ENCODE measurements around the gene FAM20A.

Gene FAM20A

GRCh38 chr17:68605914-68606313 lies 4.7 kb upstream of the FAM20A start (continued):
- TF ChIP-seq GLI4 (tag by site-specific recombination; IDR thresholded peaks at IDR 0.05) (no peak), ZNF114 (tag by site-specific recombination; IDR thresholded peaks at IDR 0.05) (no peak), IKZF3 (tag by site-specific recombination; IDR thresholded peaks at IDR 0.05) (no peak), ZNF692 (tag by site-specific recombination; IDR thresholded peaks at IDR 0.05) (no peak), HOXD13 (CRISPR knock-in tag; IDR thresholded peaks at IDR 0.05; ENCODE audit: borderline replicate concordance) (no peak)

GRCh38 chr17:68603656-68604055 lies 2.5 kb upstream of the FAM20A start:
- no peak for TF ChIP-seq HOXD13 (CRISPR knock-in tag; IDR thresholded peaks at IDR 0.05; ENCODE audit: borderline replicate concordance)
- no peak for TF ChIP-seq ELK4 (IDR thresholded peaks at IDR 0.05; ENCODE audit: borderline replicate concordance, low read depth, low read length)
- no peak for TF ChIP-seq ZNF121 (tag by site-specific recombination; IDR thresholded peaks at IDR 0.05)
- no peak for TF ChIP-seq IKZF3 (tag by site-specific recombination; IDR thresholded peaks at IDR 0.05)
- TF ChIP-seq ZNF16 (tag by site-specific recombination; IDR thresholded peaks at IDR 0.05; ENCODE audit: low read depth): no peak
- TF ChIP-seq, protein P1, sequence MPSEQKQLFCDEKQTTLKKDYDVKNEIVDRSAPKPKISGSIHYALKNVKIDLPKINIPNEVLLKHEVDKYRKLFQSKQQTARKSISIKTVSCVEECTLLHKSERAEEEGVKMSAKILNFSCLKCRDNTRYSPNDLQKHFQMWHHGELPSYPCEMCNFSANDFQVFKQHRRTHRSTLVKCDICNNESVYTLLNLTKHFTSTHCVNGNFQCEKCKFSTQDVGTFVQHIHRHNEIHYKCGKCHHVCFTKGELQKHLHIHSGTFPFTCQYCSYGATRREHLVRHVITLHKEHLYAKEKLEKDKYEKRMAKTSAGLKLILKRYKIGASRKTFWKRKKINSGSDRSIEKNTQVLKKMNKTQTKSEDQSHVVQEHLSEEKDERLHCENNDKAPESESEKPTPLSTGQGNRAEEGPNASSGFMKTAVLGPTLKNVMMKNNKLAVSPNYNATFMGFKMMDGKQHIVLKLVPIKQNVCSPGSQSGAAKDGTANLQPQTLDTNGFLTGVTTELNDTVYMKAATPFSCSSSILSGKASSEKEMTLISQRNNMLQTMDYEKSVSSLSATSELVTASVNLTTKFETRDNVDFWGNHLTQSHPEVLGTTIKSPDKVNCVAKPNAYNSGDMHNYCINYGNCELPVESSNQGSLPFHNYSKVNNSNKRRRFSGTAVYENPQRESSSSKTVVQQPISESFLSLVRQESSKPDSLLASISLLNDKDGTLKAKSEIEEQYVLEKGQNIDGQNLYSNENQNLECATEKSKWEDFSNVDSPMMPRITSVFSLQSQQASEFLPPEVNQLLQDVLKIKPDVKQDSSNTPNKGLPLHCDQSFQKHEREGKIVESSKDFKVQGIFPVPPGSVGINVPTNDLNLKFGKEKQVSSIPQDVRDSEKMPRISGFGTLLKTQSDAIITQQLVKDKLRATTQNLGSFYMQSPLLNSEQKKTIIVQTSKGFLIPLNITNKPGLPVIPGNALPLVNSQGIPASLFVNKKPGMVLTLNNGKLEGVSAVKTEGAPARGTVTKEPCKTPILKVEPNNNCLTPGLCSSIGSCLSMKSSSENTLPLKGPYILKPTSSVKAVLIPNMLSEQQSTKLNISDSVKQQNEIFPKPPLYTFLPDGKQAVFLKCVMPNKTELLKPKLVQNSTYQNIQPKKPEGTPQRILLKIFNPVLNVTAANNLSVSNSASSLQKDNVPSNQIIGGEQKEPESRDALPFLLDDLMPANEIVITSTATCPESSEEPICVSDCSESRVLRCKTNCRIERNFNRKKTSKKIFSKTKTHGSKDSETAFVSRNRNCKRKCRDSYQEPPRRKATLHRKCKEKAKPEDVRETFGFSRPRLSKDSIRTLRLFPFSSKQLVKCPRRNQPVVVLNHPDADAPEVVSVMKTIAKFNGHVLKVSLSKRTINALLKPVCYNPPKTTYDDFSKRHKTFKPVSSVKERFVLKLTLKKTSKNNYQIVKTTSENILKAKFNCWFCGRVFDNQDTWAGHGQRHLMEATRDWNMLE (tag by site-specific recombination; conservative IDR thresholded peaks at IDR 0.05; ENCODE audit: low read depth): no peak
- no peak for TF ChIP-seq ZXDB (tag by site-specific recombination; IDR thresholded peaks at IDR 0.05)
- no peak for TF ChIP-seq ZNF837 (tag by site-specific recombination; IDR thresholded peaks at IDR 0.05)
- TF ChIP-seq ZNF214 (tag by site-specific recombination; IDR thresholded peaks at IDR 0.05; ENCODE audit: borderline replicate concordance): no peak
- TF ChIP-seq ZSCAN30 (tag by site-specific recombination; IDR thresholded peaks at IDR 0.05): no peak
- TF ChIP-seq ZFP37 (tag by site-specific recombination; IDR thresholded peaks at IDR 0.05): no peak
- TF ChIP-seq KLF9 (tag by site-specific recombination; IDR thresholded peaks at IDR 0.05; ENCODE audit: low read depth): no peak
- TF ChIP-seq, protein P2, sequence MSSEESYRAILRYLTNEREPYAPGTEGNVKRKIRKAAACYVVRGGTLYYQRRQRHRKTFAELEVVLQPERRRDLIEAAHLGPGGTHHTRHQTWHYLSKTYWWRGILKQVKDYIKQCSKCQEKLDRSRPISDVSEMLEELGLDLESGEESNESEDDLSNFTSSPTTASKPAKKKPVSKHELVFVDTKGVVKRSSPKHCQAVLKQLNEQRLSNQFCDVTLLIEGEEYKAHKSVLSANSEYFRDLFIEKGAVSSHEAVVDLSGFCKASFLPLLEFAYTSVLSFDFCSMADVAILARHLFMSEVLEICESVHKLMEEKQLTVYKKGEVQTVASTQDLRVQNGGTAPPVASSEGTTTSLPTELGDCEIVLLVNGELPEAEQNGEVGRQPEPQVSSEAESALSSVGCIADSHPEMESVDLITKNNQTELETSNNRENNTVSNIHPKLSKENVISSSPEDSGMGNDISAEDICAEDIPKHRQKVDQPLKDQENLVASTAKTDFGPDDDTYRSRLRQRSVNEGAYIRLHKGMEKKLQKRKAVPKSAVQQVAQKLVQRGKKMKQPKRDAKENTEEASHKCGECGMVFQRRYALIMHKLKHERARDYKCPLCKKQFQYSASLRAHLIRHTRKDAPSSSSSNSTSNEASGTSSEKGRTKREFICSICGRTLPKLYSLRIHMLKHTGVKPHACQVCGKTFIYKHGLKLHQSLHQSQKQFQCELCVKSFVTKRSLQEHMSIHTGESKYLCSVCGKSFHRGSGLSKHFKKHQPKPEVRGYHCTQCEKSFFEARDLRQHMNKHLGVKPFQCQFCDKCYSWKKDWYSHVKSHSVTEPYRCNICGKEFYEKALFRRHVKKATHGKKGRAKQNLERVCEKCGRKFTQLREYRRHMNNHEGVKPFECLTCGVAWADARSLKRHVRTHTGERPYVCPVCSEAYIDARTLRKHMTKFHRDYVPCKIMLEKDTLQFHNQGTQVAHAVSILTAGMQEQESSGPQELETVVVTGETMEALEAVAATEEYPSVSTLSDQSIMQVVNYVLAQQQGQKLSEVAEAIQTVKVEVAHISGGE (tag by site-specific recombination; conservative IDR thresholded peaks at IDR 0.05; ENCODE audit: low read depth): no peak
- no peak for TF ChIP-seq ZNF169 (tag by site-specific recombination; IDR thresholded peaks at IDR 0.05)
- no peak for TF ChIP-seq ZBTB1 (tag by site-specific recombination; IDR thresholded peaks at IDR 0.05)
- TF ChIP-seq ZFP69B (tag by site-specific recombination; IDR thresholded peaks at IDR 0.05): no peak
- H3K9me3 ChIP-seq (ENCODE audit: control insufficient read depth, insufficient read depth, low read depth, low read length): peaks cover 3% of the 10 kb centered on the region; the same call in 1 of the 2 replicates
- no peak overlapping the region for H3K27ac ChIP-seq (ENCODE audit: extremely low read depth, low read depth, low read length)
- H3K4me1 ChIP-seq (ENCODE audit: control insufficient read depth, insufficient read depth, low read length): peaks cover 9% of the 10 kb centered on the region
- ChIA-PET CTCF (no interaction called here), POLR2A (no interaction called here)
- no peak overlapping the region for H3K4me3 ChIP-seq (ENCODE audit: low read depth, low read length)
- no peaks in the 10 kb centered on the region for H3K36me3 ChIP-seq (ENCODE audit: control insufficient read depth in 2 of 2, insufficient read depth in 1 of 2, low read length in 2 of 2)

All from HEK293 (cell line).